Coronary artery (tissue), 2 donors: Measurements from ENCODE around the gene UPF3B.
"Not testable (repeated sequence)": the region's sequence is repeated elsewhere in the genome, so short reads cannot be mapped to it uniquely, and the experiment has no call there.

Source experiments
- DNase-seq: peaks from one replicate; pipeline ENCODE4 v3.0.0-alpha.2; 2017; ENCODE audit warnings: low spot score
- H3K27ac ChIP-seq, 2 donors: fragments of 200-600 bp; sonication (generic); one replicate each; pipeline ENCODE4 v1.5.1; 2016 to 2019
- H3K4me3 ChIP-seq: fragments of 200-600 bp; sonication (generic); 2 replicates; pipeline ENCODE4 v1.5.1; 2016; ENCODE audit warnings: mild to moderate bottlenecking, moderate library complexity
- TF ChIP-seq, protein P1 (sequence below): fragments of 200-600 bp; sonication (generic); IDR thresholded peaks from one replicate; pipeline ENCODE4 v1.5.1; 2019; ENCODE audit warnings: antibody characterized with exemption

Gene UPF3B

DNA sequence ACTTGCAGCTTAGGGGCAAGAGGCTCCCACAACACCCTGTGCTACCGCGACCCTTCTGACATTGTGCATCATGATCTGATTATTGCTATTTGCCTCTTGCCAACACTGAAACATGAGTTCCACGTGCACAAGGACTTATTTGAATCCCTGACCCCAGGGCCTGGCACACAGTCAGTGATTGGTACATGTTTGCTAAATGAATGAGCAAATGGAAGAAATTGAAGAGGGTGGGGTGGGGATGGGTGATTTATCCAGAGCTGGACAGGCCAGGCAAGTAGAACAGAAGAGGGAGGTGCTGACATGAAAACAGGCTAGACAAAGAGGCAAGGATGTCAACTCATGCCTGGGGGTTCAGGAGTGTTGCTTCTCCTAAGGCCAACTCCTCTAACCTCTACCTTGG lies 36.5 kb downstream of the UPF3B start:
- TF ChIP-seq, protein P1, sequence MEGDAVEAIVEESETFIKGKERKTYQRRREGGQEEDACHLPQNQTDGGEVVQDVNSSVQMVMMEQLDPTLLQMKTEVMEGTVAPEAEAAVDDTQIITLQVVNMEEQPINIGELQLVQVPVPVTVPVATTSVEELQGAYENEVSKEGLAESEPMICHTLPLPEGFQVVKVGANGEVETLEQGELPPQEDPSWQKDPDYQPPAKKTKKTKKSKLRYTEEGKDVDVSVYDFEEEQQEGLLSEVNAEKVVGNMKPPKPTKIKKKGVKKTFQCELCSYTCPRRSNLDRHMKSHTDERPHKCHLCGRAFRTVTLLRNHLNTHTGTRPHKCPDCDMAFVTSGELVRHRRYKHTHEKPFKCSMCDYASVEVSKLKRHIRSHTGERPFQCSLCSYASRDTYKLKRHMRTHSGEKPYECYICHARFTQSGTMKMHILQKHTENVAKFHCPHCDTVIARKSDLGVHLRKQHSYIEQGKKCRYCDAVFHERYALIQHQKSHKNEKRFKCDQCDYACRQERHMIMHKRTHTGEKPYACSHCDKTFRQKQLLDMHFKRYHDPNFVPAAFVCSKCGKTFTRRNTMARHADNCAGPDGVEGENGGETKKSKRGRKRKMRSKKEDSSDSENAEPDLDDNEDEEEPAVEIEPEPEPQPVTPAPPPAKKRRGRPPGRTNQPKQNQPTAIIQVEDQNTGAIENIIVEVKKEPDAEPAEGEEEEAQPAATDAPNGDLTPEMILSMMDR: no peak
- no peak for DNase-seq
- H3K4me3 ChIP-seq: no peak overlapping the region
- no peak overlapping the region for H3K27ac ChIP-seq

DNA sequence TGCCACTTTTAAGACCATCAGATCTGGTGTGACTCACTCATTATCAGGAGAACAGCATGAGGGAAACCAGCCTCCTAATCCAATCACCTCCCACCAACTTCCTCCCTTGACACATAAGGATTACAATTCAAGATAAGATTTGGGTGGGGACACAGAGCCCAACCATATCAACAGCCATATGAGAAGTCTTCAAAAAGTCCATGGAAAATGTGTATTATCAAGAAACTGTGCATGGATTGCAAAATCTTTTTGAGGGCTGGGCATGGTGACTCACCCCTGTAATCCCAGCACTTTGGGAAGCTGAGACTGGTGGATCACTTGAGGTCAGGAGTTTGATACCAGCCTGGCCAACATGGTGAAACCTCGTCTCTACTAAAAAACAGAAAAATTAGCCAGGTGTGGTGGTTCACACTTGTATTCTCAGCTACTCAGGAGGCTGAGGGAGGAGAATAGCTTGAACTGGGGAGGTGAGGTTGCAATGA lies 43.5 kb downstream of the UPF3B start:
- Histone ChIP-seq H3K4me3 (no peak overlapping the region), H3K27ac (no peak overlapping the region)
- DNase-seq: no peak
- TF ChIP-seq, protein P1: no peak

- H3K4me3 ChIP-seq, DNase-seq, H3K27ac ChIP-seq: not testable (repeated sequence)
Measured at GRCh38 chrX:119808461-119808860, 44.3 kb downstream of the UPF3B start.

- DNase-seq: no peak
- Histone ChIP-seq H3K4me3 (no peak overlapping the region), H3K27ac (no peak overlapping the region)
- TF ChIP-seq, protein P1: no peak
Measured at GRCh38 chrX:119802546-119802945, 50.2 kb downstream of the UPF3B start.

DNA sequence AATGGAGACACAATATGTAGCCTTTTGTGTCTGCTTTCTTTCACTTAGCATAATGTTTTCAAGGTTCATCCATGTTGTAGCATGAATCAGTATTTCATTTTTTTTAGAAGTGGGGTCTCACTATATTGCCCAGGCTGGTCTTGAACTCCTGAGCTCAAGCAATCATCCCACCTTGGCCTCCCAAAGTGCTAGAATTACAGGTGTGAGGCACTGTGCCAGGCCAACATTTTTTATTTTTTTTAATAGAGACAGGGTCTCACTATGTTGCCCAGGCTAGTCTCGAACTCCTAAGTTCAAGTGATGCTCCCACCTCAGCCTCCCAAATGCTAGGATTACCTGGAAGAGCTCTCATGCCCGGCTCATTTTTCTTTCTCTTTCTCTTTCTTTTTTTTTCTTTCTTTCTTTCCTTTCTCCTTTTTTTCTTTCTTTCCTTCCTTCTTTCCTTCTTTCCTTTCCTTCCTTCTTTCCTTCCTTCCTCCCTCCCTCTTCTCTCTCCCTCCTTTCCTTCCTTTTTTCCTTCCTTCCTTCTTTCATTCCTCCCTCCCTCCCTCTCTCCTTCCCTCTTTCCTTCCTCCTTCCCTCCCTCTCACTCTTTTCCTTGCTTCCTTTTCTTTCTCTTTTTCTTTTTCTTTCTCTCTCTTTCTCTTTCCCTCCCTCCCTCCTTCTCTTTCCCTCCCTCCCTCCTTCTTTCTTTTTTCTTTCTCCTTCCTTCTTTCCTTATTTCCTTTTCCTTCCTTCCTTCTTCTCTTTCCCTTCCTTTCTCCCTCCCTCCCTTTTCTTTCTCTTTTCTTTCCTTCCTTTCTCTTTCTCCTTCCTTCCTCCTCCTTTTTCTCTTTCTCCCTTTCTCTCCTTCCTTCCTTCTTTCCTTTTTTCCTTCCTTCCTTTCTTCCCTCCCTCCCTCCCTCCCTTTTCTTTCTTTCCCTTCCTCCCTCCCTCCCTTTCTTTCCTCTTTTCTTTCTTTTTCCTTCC lies 51.2 kb downstream of the UPF3B start:
- TF ChIP-seq, protein P1: no peak
- DNase-seq: no peak
- Histone ChIP-seq H3K4me3 (no peak overlapping the region), H3K27ac (no peak overlapping the region)

- TF ChIP-seq, protein P1: no peak
- Histone ChIP-seq H3K4me3 (peak within 1 kb of the TSS; percentile 80), H3K27ac (peak within 1 kb of the TSS; percentile 78 to 93)
- peak; percentile 87 for DNase-seq
Measured at GRCh38 chrX:119791437-119792231, 61.1 kb downstream of the UPF3B start, which contains the start of gene RPL39. TSS of gene RPL39 (minus strand) at chrX:119791630. CDS start at chrX:119791576, 54 bp downstream.

- DNase-seq: no peak
- Histone ChIP-seq H3K4me3 (peak overlapping the region; percentile 80), H3K27ac (peak overlapping the region; percentile 78 to 93)
- TF ChIP-seq, protein P1: no peak
Measured at GRCh38 chrX:119790977-119791436, 61.8 kb downstream of the UPF3B start.
